ENCODE results near the gene ZNF598. TPM values are rescaled to one million over a fixed set of nuclear protein-coding genes. Genes with fewer than 3 reads are reported as not detected.

The ZNF598 gene
- total and polyA plus RNA-seq, 7 experiments from 2014 or later, result 1.9 to 63.2 (median 46.0) TPM

GRCh38 chr16:1985466-1986150, 24.0 kb downstream of the ZNF598 start:
- peaks cover 0 to 6% of the 10 kb centered on the region in 2 donors for H3K27me3 ChIP-seq (ENCODE audit: control insufficient read depth in 2 of 2, insufficient read depth in 2 of 2, low read length in 2 of 2)
- ATAC-seq, result no peak
- H3K27ac ChIP-seq (ENCODE audit: low read depth, low read length), result no peak overlapping the region
- CTCF ChIA-PET, result interaction anchor here (0.6 kb wide), 1 partner anchor 151 kb away, joined by 6 read pairs; no protein-coding TSS in a partner anchor
- H3K36me3 ChIP-seq (ENCODE audit: control insufficient read depth in 2 of 3, insufficient read depth in 3 of 3, low read length in 3 of 3), result peaks cover 0 to 15% (median 0%) of the 10 kb centered on the region in 3 experiments
- Mint-ChIP-seq H3K36me3 (peaks cover 0 to 8% (median 4%) of the 10 kb centered on the region in 5 donors), H3K4me1 (peaks cover 5 to 31% (median 24%) of the 10 kb centered on the region in 7 donors), H3K9me3 (no peaks in the 10 kb centered on the region), H3K27ac (peak overlapping the region in 2 of 9 donors; percentile 59 to 72), H3K4me3 (peak overlapping the region in 9 of 10 donors; percentile 66 to 86 (median 82)), H3K27me3 (peaks cover 16 to 39% (median 17%) of the 10 kb centered on the region in 5 donors)
- peaks cover 4 to 17% of the 10 kb centered on the region in 2 donors for H3K4me1 ChIP-seq (ENCODE audit: control insufficient read depth in 2 of 2, insufficient read depth in 2 of 2, low read length in 2 of 2)
- H3K4me3 ChIP-seq (ENCODE audit: low read length), result no peak overlapping the region
- DNase-seq, result no peak
- intact Hi-C loops (cut with micrococcal nuclease), result no loop called here
- H3K9me3 ChIP-seq (ENCODE audit: control insufficient read depth in 2 of 3, low read length in 3 of 3), result no peaks in the 10 kb centered on the region
- POLR2A ChIA-PET, result interaction anchor here (1.7 to 11.4 kb wide), 3 partner anchors 14 to 170 kb away, joined by 7 to 61 read pairs (median 18); partner anchors contain the start of genes RPS2, TBL3 and TRAF7

DNA sequence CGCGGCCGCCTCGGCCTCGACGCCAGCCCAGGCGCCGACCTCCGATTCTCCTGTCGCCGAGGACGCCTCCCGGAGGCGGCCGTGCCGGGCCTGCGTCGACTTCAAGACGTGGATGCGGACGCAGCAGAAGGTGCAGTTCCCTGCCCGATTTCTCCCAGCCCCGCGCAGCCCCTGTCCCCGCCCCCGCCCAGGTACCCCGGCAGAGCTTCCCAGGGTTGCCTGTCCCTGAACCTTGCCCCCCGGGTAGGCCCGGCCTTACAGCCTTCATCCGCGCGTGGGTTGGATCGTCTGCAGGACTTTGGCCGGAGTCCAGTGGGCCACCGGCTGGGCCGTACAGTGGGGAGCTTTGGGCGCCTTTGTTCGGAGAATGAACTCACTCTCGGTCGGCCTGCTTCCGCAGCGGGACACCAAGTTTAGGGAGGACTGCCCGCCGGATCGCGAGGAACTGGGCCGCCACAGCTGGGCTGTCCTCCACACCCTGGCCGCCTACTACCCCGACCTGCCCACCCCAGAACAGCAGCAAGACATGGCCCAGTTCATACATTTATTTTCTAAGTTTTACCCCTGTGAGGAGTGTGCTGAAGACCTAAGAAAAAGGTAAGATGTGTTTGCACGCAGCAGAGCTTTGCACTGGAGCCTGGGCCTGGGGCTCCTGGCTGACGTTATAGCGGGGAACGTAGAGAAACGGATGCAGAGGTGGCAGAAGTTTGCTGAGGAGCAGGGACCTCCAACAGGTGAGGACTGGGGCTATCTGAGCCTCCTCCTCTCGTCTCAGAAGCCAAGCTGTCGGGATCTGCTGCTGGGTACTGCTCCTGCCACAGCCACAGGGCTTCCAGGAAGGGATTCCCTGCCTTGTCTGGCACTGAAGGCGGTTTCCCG, 25.0 kb downstream of the ZNF598 start:
- DNase-seq (no peak), ATAC-seq (peak; percentile 24)
- ChIA-PET POLR2A (interaction anchor here (0.9 to 11.4 kb wide), 8 partner anchors 8 to 220 kb away, joined by 3 to 61 read pairs (median 6); partner anchors contain the start of genes MLST8, RPS2, TBL3 and TRAF7), CTCF (no interaction called here)
- peak overlapping the region; percentile 66 to 88 (median 82) for H3K4me3 Mint-ChIP-seq
- no peaks in the 10 kb centered on the region for H3K9me3 Mint-ChIP-seq
- H3K4me3 ChIP-seq (ENCODE audit: low read length), result peak overlapping the region; percentile 71
- H3K36me3 Mint-ChIP-seq, result peaks cover 0 to 8% (median 4%) of the 10 kb centered on the region in 5 donors
- H3K27ac Mint-ChIP-seq, result peak overlapping the region in 6 of 9 donors; percentile 43 to 89 (median 74)
- H3K27me3 Mint-ChIP-seq, result peaks cover 16 to 44% (median 20%) of the 10 kb centered on the region in 5 donors
- H3K36me3 ChIP-seq (ENCODE audit: control insufficient read depth in 2 of 3, insufficient read depth in 3 of 3, low read length in 3 of 3), result peaks cover 0 to 15% (median 0%) of the 10 kb centered on the region in 3 experiments
- H3K27ac ChIP-seq (ENCODE audit: low read depth, low read length), result peak overlapping the region; percentile 69
- no peaks in the 10 kb centered on the region for H3K9me3 ChIP-seq (ENCODE audit: control insufficient read depth in 2 of 3, low read length in 3 of 3)
- peaks cover 0 to 13% of the 10 kb centered on the region in 2 donors for H3K4me1 ChIP-seq (ENCODE audit: control insufficient read depth in 2 of 2, insufficient read depth in 2 of 2, low read length in 2 of 2)
- intact Hi-C loops (cut with micrococcal nuclease), result loop anchor here (1.0 kb wide), 2 partner anchors 8 to 25 kb away; partner anchors contain the start of gene NDUFB10 (in 1 of the 2)
- H3K27me3 ChIP-seq (ENCODE audit: control insufficient read depth in 2 of 2, insufficient read depth in 2 of 2, low read length in 2 of 2), result peaks cover 0 to 3% of the 10 kb centered on the region in 2 donors
- H3K4me1 Mint-ChIP-seq, result peaks cover 5 to 31% (median 24%) of the 10 kb centered on the region in 7 donors

DNA sequence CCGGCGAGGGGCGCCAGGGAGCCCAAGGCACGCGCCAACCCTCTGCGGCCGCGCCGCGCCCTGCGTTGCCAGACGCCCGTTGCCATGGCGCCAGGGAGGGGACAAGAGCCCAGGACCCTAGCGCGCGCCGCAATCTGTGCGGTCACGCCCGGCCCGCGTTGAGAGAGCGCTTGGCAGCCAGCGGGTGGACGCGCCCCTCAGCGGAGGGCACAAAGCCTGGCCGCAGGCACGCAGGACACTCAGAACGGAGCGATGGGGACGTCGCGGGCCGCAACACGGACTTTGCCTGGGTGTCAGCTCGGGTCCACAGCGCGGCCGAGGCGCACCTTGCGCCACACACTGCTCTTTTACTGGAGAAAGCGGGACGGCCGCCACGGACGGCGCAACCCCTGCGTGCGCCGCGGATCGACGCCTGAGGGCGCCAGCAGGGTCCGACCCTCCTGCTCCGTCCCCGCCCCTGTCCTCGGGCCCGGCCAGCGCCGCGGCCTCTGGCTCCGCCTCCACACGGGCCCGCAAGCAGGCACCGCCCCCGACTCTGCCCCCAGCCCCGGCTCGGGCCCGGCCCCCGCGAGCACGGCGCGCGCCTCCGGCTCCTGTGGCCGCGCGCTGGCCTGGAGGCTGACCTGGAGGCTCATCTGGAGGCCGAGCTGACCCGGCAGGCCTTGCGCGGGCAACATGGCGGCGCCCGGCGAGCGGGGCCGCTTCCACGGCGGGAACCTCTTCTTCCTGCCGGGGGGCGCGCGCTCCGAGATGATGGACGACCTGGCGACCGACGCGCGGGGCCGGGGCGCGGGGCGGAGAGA, 25.9 kb downstream of the ZNF598 start, which contains the start of gene GFER:
GFER (plus strand) TSS at position 650 of the 803 bp plus-strand sequence; CDS start at position 676, 26 bp downstream.
- Mint-ChIP-seq H3K36me3 (peaks cover 0 to 8% (median 4%) of the 10 kb centered on the region in 5 donors), H3K27me3 (peaks cover 11 to 37% (median 14%) of the 10 kb centered on the region in 5 donors), H3K27ac (peak within 1 kb of the TSS; percentile 4 to 89 (median 71)), H3K9me3 (no peaks in the 10 kb centered on the region), H3K4me1 (peaks cover 2 to 27% (median 17%) of the 10 kb centered on the region in 7 donors), H3K4me3 (peak within 1 kb of the TSS; percentile 66 to 90 (median 84))
- Histone ChIP-seq H3K4me3 (ENCODE audit: low read length) (peak within 1 kb of the TSS; percentile 71), H3K4me1 (ENCODE audit: control insufficient read depth in 2 of 2, insufficient read depth in 2 of 2, low read length in 2 of 2) (peaks cover 0 to 13% of the 10 kb centered on the region in 2 donors), H3K27ac (ENCODE audit: low read depth, low read length) (peak within 1 kb of the TSS; percentile 69), H3K36me3 (ENCODE audit: control insufficient read depth in 2 of 3, insufficient read depth in 3 of 3, low read length in 3 of 3) (peaks cover 0 to 16% (median 0%) of the 10 kb centered on the region in 3 experiments), H3K9me3 (ENCODE audit: control insufficient read depth in 2 of 3, low read length in 3 of 3) (no peaks in the 10 kb centered on the region), H3K27me3 (ENCODE audit: control insufficient read depth in 2 of 2, insufficient read depth in 2 of 2, low read length in 2 of 2) (peaks cover 0 to 3% of the 10 kb centered on the region in 2 donors)
- POLR2A ChIA-PET, result interaction anchor here (0.9 to 11.4 kb wide), 9 partner anchors 8 to 221 kb away, joined by 3 to 61 read pairs (median 8); partner anchors contain the start of genes MLST8, RPS2, TBL3 and TRAF7
- ATAC-seq (peak; percentile 89), DNase-seq (peak in 7 of 9 donors; percentile 24 to 88 (median 48))
- CTCF ChIA-PET, result interaction anchor here (2.3 kb wide), 1 partner anchor 20 kb away, joined by 6 read pairs; no protein-coding TSS in a partner anchor
- intact Hi-C loops (cut with micrococcal nuclease), result loop anchor here (1.0 kb wide), 2 partner anchors 9 to 24 kb away; partner anchors contain the start of gene NDUFB10 (in 1 of the 2)

GRCh38 chr16:1982991-1983543, 26.6 kb downstream of the ZNF598 start:
- Histone ChIP-seq H3K27ac (ENCODE audit: low read depth, low read length) (peak overlapping the region; percentile 69), H3K27me3 (ENCODE audit: control insufficient read depth in 2 of 2, insufficient read depth in 2 of 2, low read length in 2 of 2) (peaks cover 0 to 3% of the 10 kb centered on the region in 2 donors), H3K4me3 (ENCODE audit: low read length) (peak overlapping the region; percentile 71), H3K9me3 (ENCODE audit: control insufficient read depth in 2 of 3, low read length in 3 of 3) (no peaks in the 10 kb centered on the region), H3K4me1 (ENCODE audit: control insufficient read depth in 2 of 2, insufficient read depth in 2 of 2, low read length in 2 of 2) (peaks cover 0 to 13% of the 10 kb centered on the region in 2 donors), H3K36me3 (ENCODE audit: control insufficient read depth in 2 of 3, insufficient read depth in 3 of 3, low read length in 3 of 3) (peaks cover 0 to 23% (median 0%) of the 10 kb centered on the region in 3 experiments)
- no peak for DNase-seq
- CTCF ChIA-PET, result interaction anchor here (2.3 kb wide), 1 partner anchor 21 kb away, joined by 6 read pairs; no protein-coding TSS in a partner anchor
- H3K4me1 Mint-ChIP-seq, result peaks cover 0 to 27% (median 14%) of the 10 kb centered on the region in 7 donors
- no peak for ATAC-seq
- H3K9me3 Mint-ChIP-seq, result no peaks in the 10 kb centered on the region
- intact Hi-C loops (cut with micrococcal nuclease), result no loop called here
- POLR2A ChIA-PET, result interaction anchor here (1.6 to 11.4 kb wide), 5 partner anchors 9 to 172 kb away, joined by 8 to 61 read pairs (median 18); partner anchors contain the start of genes RPS2, TBL3, TRAF7 and ZNF598
- peaks cover 0 to 8% (median 4%) of the 10 kb centered on the region in 5 donors for H3K36me3 Mint-ChIP-seq
- peak overlapping the region; percentile 66 to 90 (median 81) for H3K4me3 Mint-ChIP-seq
- peaks cover 7 to 33% (median 10%) of the 10 kb centered on the region in 5 donors for H3K27me3 Mint-ChIP-seq
- H3K27ac Mint-ChIP-seq, result peak overlapping the region in 5 of 9 donors; percentile 4 to 63 (median 38)

- peaks cover 0 to 3% of the 10 kb centered on the region in 2 donors for H3K27me3 ChIP-seq (ENCODE audit: control insufficient read depth in 2 of 2, insufficient read depth in 2 of 2, low read length in 2 of 2)
- H3K4me3 ChIP-seq (ENCODE audit: low read length), result no peak overlapping the region
- peaks cover 0 to 12% (median 8%) of the 10 kb centered on the region in 5 donors for H3K36me3 Mint-ChIP-seq
- no peak for ATAC-seq
- CTCF ChIA-PET, result interaction anchor here (2.3 kb wide), 1 partner anchor 22 kb away, joined by 6 read pairs; no protein-coding TSS in a partner anchor
- no peak overlapping the region for H3K27ac ChIP-seq (ENCODE audit: low read depth, low read length)
- H3K4me3 Mint-ChIP-seq, result peak overlapping the region in 6 of 10 donors; percentile 23 to 83 (median 64)
- POLR2A ChIA-PET, result interaction anchor here (0.9 to 11.4 kb wide), 5 partner anchors 10 to 173 kb away, joined by 3 to 61 read pairs (median 18); partner anchors contain the start of genes NDUFB10, RPS2, TBL3 and TRAF7
- peaks cover 0 to 13% of the 10 kb centered on the region in 2 donors for H3K4me1 ChIP-seq (ENCODE audit: control insufficient read depth in 2 of 2, insufficient read depth in 2 of 2, low read length in 2 of 2)
- DNase-seq, result no peak
- H3K9me3 Mint-ChIP-seq, result no peaks in the 10 kb centered on the region
- H3K27me3 Mint-ChIP-seq, result peaks cover 7 to 32% (median 8%) of the 10 kb centered on the region in 5 donors
- peaks cover 0 to 34% (median 0%) of the 10 kb centered on the region in 3 experiments for H3K36me3 ChIP-seq (ENCODE audit: control insufficient read depth in 2 of 3, insufficient read depth in 3 of 3, low read length in 3 of 3)
- no peaks in the 10 kb centered on the region for H3K9me3 ChIP-seq (ENCODE audit: control insufficient read depth in 2 of 3, low read length in 3 of 3)
- H3K27ac Mint-ChIP-seq, result no peak overlapping the region
- H3K4me1 Mint-ChIP-seq, result peaks cover 0 to 27% (median 14%) of the 10 kb centered on the region in 7 donors
- intact Hi-C loops (cut with micrococcal nuclease), result no loop called here
Observed at GRCh38 chr16:1982013-1982433, 27.6 kb downstream of the ZNF598 start.

Measured in naive thymus-derived CD4-positive, alpha-beta T cell (primary cell).